Measurements from ENCODE around the gene POU3F3.

POU3F3 gene

GRCh38 chr2:104849618-104850141 lies 4.2 kb upstream of the POU3F3 start:
- peak; percentile 76 for DNase-seq (ENCODE audit: low read depth)
- TF ChIP-seq POLR2A (IDR thresholded peaks at IDR 0.05; ENCODE audit: extremely low read depth, insufficient read length): no peak
- TF ChIP-seq MYC (IDR thresholded peaks at IDR 0.05; ENCODE audit: low read depth, low read length): no peak
- TF ChIP-seq, protein P1, sequence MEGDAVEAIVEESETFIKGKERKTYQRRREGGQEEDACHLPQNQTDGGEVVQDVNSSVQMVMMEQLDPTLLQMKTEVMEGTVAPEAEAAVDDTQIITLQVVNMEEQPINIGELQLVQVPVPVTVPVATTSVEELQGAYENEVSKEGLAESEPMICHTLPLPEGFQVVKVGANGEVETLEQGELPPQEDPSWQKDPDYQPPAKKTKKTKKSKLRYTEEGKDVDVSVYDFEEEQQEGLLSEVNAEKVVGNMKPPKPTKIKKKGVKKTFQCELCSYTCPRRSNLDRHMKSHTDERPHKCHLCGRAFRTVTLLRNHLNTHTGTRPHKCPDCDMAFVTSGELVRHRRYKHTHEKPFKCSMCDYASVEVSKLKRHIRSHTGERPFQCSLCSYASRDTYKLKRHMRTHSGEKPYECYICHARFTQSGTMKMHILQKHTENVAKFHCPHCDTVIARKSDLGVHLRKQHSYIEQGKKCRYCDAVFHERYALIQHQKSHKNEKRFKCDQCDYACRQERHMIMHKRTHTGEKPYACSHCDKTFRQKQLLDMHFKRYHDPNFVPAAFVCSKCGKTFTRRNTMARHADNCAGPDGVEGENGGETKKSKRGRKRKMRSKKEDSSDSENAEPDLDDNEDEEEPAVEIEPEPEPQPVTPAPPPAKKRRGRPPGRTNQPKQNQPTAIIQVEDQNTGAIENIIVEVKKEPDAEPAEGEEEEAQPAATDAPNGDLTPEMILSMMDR (IDR thresholded peaks at IDR 0.05; ENCODE audit: low read depth, low read length): peak; percentile 75
- TF ChIP-seq, protein P2, sequence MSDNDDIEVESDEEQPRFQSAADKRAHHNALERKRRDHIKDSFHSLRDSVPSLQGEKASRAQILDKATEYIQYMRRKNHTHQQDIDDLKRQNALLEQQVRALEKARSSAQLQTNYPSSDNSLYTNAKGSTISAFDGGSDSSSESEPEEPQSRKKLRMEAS (IDR thresholded peaks at IDR 0.05; ENCODE audit: low read depth, low read length): no peak
- H3K4me3 ChIP-seq (ENCODE audit: low read depth, low read length): no peak overlapping the region

- H3K4me3 ChIP-seq (ENCODE audit: low read depth, low read length): no peak overlapping the region
- TF ChIP-seq MYC (IDR thresholded peaks at IDR 0.05; ENCODE audit: low read depth, low read length) (no peak), POLR2A (IDR thresholded peaks at IDR 0.05; ENCODE audit: extremely low read depth, insufficient read length) (no peak)
- TF ChIP-seq, protein P1 (IDR thresholded peaks at IDR 0.05; ENCODE audit: low read depth, low read length): no peak
- no peak for DNase-seq (ENCODE audit: low read depth)
Measured at GRCh38 chr2:104850361-104851290, 3.3 kb upstream of the POU3F3 start.

DNA sequence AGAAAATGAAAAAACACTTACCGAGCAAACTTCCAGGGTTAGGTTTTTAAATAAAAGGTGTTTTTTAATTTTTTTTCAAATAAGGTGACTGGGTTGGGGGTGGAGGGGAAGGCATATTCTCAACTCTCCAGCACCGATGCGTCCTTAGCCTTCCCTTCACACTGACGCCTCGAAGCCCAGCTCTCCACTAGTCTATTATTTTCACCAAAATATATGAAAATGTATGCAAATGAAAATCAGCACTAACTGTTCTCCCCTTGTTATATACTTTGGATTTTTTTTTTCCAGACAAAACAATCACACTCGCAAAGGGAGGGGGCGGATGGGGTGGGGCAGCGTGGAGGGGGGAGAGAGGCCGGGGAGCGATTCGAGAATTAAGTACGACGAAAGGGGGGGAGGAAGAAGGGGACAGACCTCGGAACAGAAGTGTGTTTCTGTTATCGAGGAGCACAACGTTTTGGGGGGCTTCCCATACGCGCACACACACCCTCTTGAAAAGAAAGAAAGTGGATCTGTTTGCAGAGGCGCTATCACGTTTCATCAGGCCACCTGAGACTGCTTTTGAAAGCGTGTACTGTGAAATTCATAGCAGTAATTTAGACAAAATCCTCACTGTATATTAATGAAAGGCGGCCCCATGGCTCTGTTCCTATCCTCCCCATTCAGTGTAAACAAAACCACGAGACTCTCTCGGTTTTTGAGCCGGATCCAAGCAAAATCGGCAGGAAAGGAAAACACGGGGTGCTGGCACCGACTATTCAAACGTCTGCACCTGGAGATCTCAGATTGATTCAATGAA lies 2.4 kb upstream of the POU3F3 start:
- no peak for DNase-seq (ENCODE audit: low read depth)
- H3K4me3 ChIP-seq (ENCODE audit: low read depth, low read length): no peak overlapping the region
- TF ChIP-seq, protein P2 (IDR thresholded peaks at IDR 0.05; ENCODE audit: low read depth, low read length): no peak
- TF ChIP-seq, protein P1 (IDR thresholded peaks at IDR 0.05; ENCODE audit: low read depth, low read length): no peak
- TF ChIP-seq POLR2A (IDR thresholded peaks at IDR 0.05; ENCODE audit: extremely low read depth, insufficient read length) (no peak), MYC (IDR thresholded peaks at IDR 0.05; ENCODE audit: low read depth, low read length) (no peak)

GRCh38 chr2:104852090-104852666 lies 1.7 kb upstream of the POU3F3 start:
- peak overlapping the region; percentile 42 for H3K4me3 ChIP-seq (ENCODE audit: low read depth, low read length)
- no peak for TF ChIP-seq POLR2A (IDR thresholded peaks at IDR 0.05; ENCODE audit: extremely low read depth, insufficient read length)
- TF ChIP-seq, protein P1 (IDR thresholded peaks at IDR 0.05; ENCODE audit: low read depth, low read length): no peak
- TF ChIP-seq, protein P2 (IDR thresholded peaks at IDR 0.05; ENCODE audit: low read depth, low read length): no peak
- TF ChIP-seq MYC (IDR thresholded peaks at IDR 0.05; ENCODE audit: low read depth, low read length): no peak
- peak; percentile 46 for DNase-seq (ENCODE audit: low read depth)

GRCh38 chr2:104854498-104855220 lies 744 bp downstream of the POU3F3 start:
- no peak for DNase-seq (ENCODE audit: low read depth)
- TF ChIP-seq POLR2A (IDR thresholded peaks at IDR 0.05; ENCODE audit: extremely low read depth, insufficient read length) (no peak), MYC (IDR thresholded peaks at IDR 0.05; ENCODE audit: low read depth, low read length) (no peak)
- TF ChIP-seq, protein P2 (IDR thresholded peaks at IDR 0.05; ENCODE audit: low read depth, low read length): no peak
- TF ChIP-seq, protein P1 (IDR thresholded peaks at IDR 0.05; ENCODE audit: low read depth, low read length): no peak
- peak overlapping the region; percentile 38 for H3K4me3 ChIP-seq (ENCODE audit: low read depth, low read length)
